ENCODE measurements around the gene CREB3. TPM values are rescaled to one million over a fixed set of nuclear protein-coding genes. Genes with fewer than 3 reads are reported as not detected.

Gene CREB3
- polyA plus RNA-seq, 1 donor from 2014 or later: 88.4 TPM

GRCh38 chr9:35687972-35688557 is 44.4 kb upstream of the CREB3 start:
- peaks cover 27% of the 10 kb centered on the region for H3K27me3 ChIP-seq (ENCODE audit: insufficient read depth, low read depth, low read length)
- H3K9me2 ChIP-seq (ENCODE audit: insufficient read depth, low read length): no peaks in the 10 kb centered on the region
- H4K20me1 ChIP-seq (ENCODE audit: insufficient read depth): no peaks in the 10 kb centered on the region
- no peak for TF ChIP-seq CTCF (IDR thresholded peaks at IDR 0.05; ENCODE audit: poor library complexity, severe bottlenecking)
- TF ChIP-seq EZH2 (IDR thresholded peaks at IDR 0.05; ENCODE audit: borderline replicate concordance, insufficient read depth, low read length, poor library complexity, severe bottlenecking): no peak
- no peak for TF ChIP-seq MXI1 (conservative IDR thresholded peaks at IDR 0.05; ENCODE audit: poor library complexity, severe bottlenecking)
- TF ChIP-seq POLR2AphosphoS5 (IDR thresholded peaks at IDR 0.05): no peak
- no peaks in the 10 kb centered on the region for H3K9me3 ChIP-seq (ENCODE audit: low read length)
- H3K36me3 ChIP-seq (ENCODE audit: insufficient read depth, low read length): no peaks in the 10 kb centered on the region
- H3K4me3 ChIP-seq (ENCODE audit: low read length): no peak overlapping the region
- H2AFZ ChIP-seq (ENCODE audit: low read depth, low read length): no peak overlapping the region
- H3K79me2 ChIP-seq (replicated peaks; ENCODE audit: insufficient read depth, low read length): no peaks in the 10 kb centered on the region
- H3K27ac ChIP-seq (ENCODE audit: low read length): no peak overlapping the region
- H3F3A ChIP-seq (ENCODE audit: insufficient read depth, low read length, poor library complexity, severe bottlenecking): no peaks in the 10 kb centered on the region
- H3K9ac ChIP-seq (ENCODE audit: low read length): no peak overlapping the region
- H3K4me2 ChIP-seq (ENCODE audit: low read length): no peak overlapping the region

- H3K4me2 ChIP-seq (ENCODE audit: low read length): no peak overlapping the region
- no peaks in the 10 kb centered on the region for H3K9me2 ChIP-seq (ENCODE audit: insufficient read depth, low read length)
- no peak overlapping the region for H3K9ac ChIP-seq (ENCODE audit: low read length)
- no peak overlapping the region for H3K4me3 ChIP-seq (ENCODE audit: low read length)
- H4K20me1 ChIP-seq (ENCODE audit: insufficient read depth): no peaks in the 10 kb centered on the region
- no peak overlapping the region for H2AFZ ChIP-seq (ENCODE audit: low read depth, low read length)
- H3K36me3 ChIP-seq (ENCODE audit: insufficient read depth, low read length): no peaks in the 10 kb centered on the region
- H3K27me3 ChIP-seq (ENCODE audit: insufficient read depth, low read depth, low read length): peaks cover 27% of the 10 kb centered on the region
- H3K9me3 ChIP-seq (ENCODE audit: low read length): no peaks in the 10 kb centered on the region
- H3K79me2 ChIP-seq (replicated peaks; ENCODE audit: insufficient read depth, low read length): no peaks in the 10 kb centered on the region
- H3K27ac ChIP-seq (ENCODE audit: low read length): no peak overlapping the region
- TF ChIP-seq SMC3 (conservative IDR thresholded peaks at IDR 0.05; ENCODE audit: poor library complexity): no peak
- TF ChIP-seq TAF1 (IDR thresholded peaks at IDR 0.05; ENCODE audit: low read depth): no peak
- no peak for TF ChIP-seq MXI1 (conservative IDR thresholded peaks at IDR 0.05; ENCODE audit: poor library complexity, severe bottlenecking)
- no peak for TF ChIP-seq CTCF (IDR thresholded peaks at IDR 0.05; ENCODE audit: poor library complexity, severe bottlenecking)
- no peak for TF ChIP-seq REST (IDR thresholded peaks at IDR 0.05; ENCODE audit: borderline replicate concordance)
- no peak for TF ChIP-seq EZH2 (IDR thresholded peaks at IDR 0.05; ENCODE audit: borderline replicate concordance, insufficient read depth, low read length, poor library complexity, severe bottlenecking)
- TF ChIP-seq RAD21 (conservative IDR thresholded peaks at IDR 0.05): no peak
- TF ChIP-seq EP300 (conservative IDR thresholded peaks at IDR 0.05; ENCODE audit: poor library complexity, severe bottlenecking): no peak
- TF ChIP-seq POLR2AphosphoS5 (IDR thresholded peaks at IDR 0.05): no peak
- no peaks in the 10 kb centered on the region for H3F3A ChIP-seq (ENCODE audit: insufficient read depth, low read length, poor library complexity, severe bottlenecking)
These were observed 43.6 kb upstream of the CREB3 start for GRCh38 chr9:35688558-35689541.

All from neural cell (in vitro differentiated cells).